Lower lobe of right lung (tissue), 2 donors: Measurements from ENCODE around the gene SPDL1. TPM values are rescaled to one million over a fixed set of nuclear protein-coding genes. Genes with fewer than 3 reads are reported as not detected.
A peak's percentile ranks its signal among the peaks of the same experiment; 100 is the strongest.

Experiments used
- ATAC-seq, 2 donors: fragments of 200-7000 bp; cut with Tn5 transposase; one replicate each; pipeline ENCODE4 v1.9.1; 2020 to 2022; ENCODE audit warnings: mild to moderate bottlenecking in 2 of 2, moderate library complexity in 2 of 2
- DNase-seq: peaks from one replicate; pipeline ENCODE4 v3.0.0-alpha.2; 2020
- H3K27ac ChIP-seq: fragments of 200-600 bp; one replicate; pipeline ENCODE4 v1.8.0; 2022
- H3K27me3 ChIP-seq: fragments of 200-600 bp; one replicate; pipeline ENCODE4 v1.8.0; 2022; ENCODE audit warnings: low read depth
- H3K36me3 ChIP-seq: fragments of 200-600 bp; one replicate; pipeline ENCODE4 v1.8.0; 2022; ENCODE audit warnings: mild to moderate bottlenecking
- H3K4me1 ChIP-seq: fragments of 200-600 bp; one replicate; pipeline ENCODE4 v1.8.0; 2022
- H3K4me3 ChIP-seq: fragments of 200-600 bp; one replicate; pipeline ENCODE4 v1.8.0; 2022; ENCODE audit warnings: mild to moderate bottlenecking
- H3K9me3 ChIP-seq: fragments of 200-600 bp; one replicate; pipeline ENCODE4 v1.8.0; 2022
- intact Hi-C: fragments of 100-400 bp; cut with DNase I; formaldehyde crosslinking; loops from one replicate; pipeline ENCODE4 v1.11.0; 2022
- total RNA-seq: library from RNA; stranded (reverse); fragmentation: NEBNext Ultra II Directional; extraction: Animal tissue kit (Norgen Biotek cat#: 25700); gene quantifications from one replicate; pipeline ENCODE4 v1.2.1, GENCODE V29; 2021
- TF ChIP-seq, protein P1 (sequence below): fragments of 200-600 bp; IDR thresholded peaks from one replicate; pipeline ENCODE4 v1.8.0; 2022; ENCODE audit warnings: antibody characterized with exemption, mild to moderate bottlenecking
- donor health status: DM: no; HTN: yes; CAD: no; lungs with severe emphysema.

Gene SPDL1
- total RNA-seq, 1 donor from 2014 or later = 4.8 TPM

DNA sequence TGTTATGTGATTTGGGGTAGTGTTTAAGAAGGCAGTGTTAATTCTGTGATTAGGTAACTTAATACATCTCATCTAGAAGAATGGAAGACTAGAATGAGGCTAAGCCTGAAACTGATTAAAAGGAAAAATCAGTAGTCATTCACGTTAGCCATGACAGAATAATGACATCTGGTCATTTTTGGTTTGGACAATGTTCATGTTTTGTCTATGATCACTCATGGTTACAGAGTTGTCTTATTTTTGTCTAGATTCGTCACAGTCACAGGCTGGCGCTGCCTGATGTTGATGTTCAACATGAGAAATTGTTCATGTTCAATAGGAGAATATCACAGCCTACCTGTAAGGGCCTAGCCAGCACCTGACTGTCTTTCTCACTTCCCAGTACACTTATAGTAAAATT, 44.0 kb downstream of the SPDL1 start:
- DNase-seq (no peak), ATAC-seq (no peak)
- H3K4me1 ChIP-seq = no peaks in the 10 kb centered on the region
- no peaks in the 10 kb centered on the region for H3K36me3 ChIP-seq
- TF ChIP-seq, protein P1, sequence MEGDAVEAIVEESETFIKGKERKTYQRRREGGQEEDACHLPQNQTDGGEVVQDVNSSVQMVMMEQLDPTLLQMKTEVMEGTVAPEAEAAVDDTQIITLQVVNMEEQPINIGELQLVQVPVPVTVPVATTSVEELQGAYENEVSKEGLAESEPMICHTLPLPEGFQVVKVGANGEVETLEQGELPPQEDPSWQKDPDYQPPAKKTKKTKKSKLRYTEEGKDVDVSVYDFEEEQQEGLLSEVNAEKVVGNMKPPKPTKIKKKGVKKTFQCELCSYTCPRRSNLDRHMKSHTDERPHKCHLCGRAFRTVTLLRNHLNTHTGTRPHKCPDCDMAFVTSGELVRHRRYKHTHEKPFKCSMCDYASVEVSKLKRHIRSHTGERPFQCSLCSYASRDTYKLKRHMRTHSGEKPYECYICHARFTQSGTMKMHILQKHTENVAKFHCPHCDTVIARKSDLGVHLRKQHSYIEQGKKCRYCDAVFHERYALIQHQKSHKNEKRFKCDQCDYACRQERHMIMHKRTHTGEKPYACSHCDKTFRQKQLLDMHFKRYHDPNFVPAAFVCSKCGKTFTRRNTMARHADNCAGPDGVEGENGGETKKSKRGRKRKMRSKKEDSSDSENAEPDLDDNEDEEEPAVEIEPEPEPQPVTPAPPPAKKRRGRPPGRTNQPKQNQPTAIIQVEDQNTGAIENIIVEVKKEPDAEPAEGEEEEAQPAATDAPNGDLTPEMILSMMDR = no peak
- no peaks in the 10 kb centered on the region for H3K9me3 ChIP-seq
- intact Hi-C loops = no loop called here
- no peaks in the 10 kb centered on the region for H3K27me3 ChIP-seq
- H3K27ac ChIP-seq = no peak overlapping the region
- H3K4me3 ChIP-seq = no peak overlapping the region

DNA sequence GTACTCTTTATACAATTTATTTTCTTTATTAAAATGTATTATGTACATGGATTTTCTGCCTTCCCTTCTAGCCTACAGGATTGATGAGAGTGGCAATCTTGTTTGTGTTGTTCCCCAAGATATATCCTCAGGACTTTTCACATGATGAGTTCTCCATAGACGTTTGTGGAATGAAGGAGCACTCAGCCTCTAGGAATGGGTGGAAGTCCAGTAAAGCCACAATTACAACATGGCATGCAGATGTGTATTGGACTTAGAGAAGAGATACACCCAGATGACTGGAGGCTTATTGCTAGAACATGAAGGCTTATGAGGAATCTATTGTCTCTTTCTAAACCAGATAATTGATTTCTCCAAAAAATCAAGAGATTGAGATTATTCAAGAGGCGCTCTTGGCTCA, 45.3 kb downstream of the SPDL1 start:
- Histone ChIP-seq H3K27ac (no peak overlapping the region), H3K27me3 (no peaks in the 10 kb centered on the region), H3K36me3 (no peaks in the 10 kb centered on the region), H3K4me1 (no peaks in the 10 kb centered on the region), H3K9me3 (no peaks in the 10 kb centered on the region), H3K4me3 (no peak overlapping the region)
- no peak for ATAC-seq
- intact Hi-C loops = no loop called here
- TF ChIP-seq, protein P1 = no peak
- DNase-seq = no peak

GRCh38 chr5:169629847-169630548, 46.4 kb downstream of the SPDL1 start:
- ATAC-seq = no peak
- H3K36me3 ChIP-seq = no peaks in the 10 kb centered on the region
- no peak overlapping the region for H3K27ac ChIP-seq
- no peaks in the 10 kb centered on the region for H3K4me1 ChIP-seq
- no peaks in the 10 kb centered on the region for H3K9me3 ChIP-seq
- TF ChIP-seq, protein P1 = no peak
- no peak overlapping the region for H3K4me3 ChIP-seq
- no peaks in the 10 kb centered on the region for H3K27me3 ChIP-seq
- intact Hi-C loops = no loop called here
- no peak for DNase-seq

- DNase-seq (no peak), ATAC-seq (peak in 1 of 2 donors; percentile 51)
- Histone ChIP-seq H3K27ac (no peak overlapping the region), H3K4me3 (no peak overlapping the region), H3K9me3 (no peaks in the 10 kb centered on the region), H3K36me3 (no peaks in the 10 kb centered on the region), H3K4me1 (peaks cover 2% of the 10 kb centered on the region), H3K27me3 (no peaks in the 10 kb centered on the region)
- TF ChIP-seq, protein P1 = no peak
- intact Hi-C loops = no loop called here
Measured at GRCh38 chr5:169631360-169631759, 47.8 kb downstream of the SPDL1 start.

- ATAC-seq = no peak
- no peak for DNase-seq
- Histone ChIP-seq H3K27me3 (peaks cover 12% of the 10 kb centered on the region), H3K27ac (no peak overlapping the region), H3K9me3 (no peaks in the 10 kb centered on the region), H3K4me1 (peaks cover 5% of the 10 kb centered on the region), H3K4me3 (no peak overlapping the region), H3K36me3 (no peaks in the 10 kb centered on the region)
- TF ChIP-seq, protein P1 = no peak
- intact Hi-C loops = no loop called here
Measured at GRCh38 chr5:169632946-169633345, 49.4 kb downstream of the SPDL1 start.
